Type B pancreatic cell (in vitro differentiated cells): ENCODE measurements around the gene EBF3. TPM values are rescaled to one million over a fixed set of nuclear protein-coding genes. Genes with fewer than 3 reads are reported as not detected.

Experiments
- DNase-seq: peaks from one replicate; pipeline ENCODE4 v3.0.0; 2021; ENCODE audit warnings: mixed read lengths; ENCODE audit not compliant: unreplicated experiment; ENCODE audit errors: extremely low spot score
- H3K27ac Mint-ChIP-seq: 2 replicates; pipeline ENCODE4 v1.8.0; 2021; ENCODE audit warnings: mild to moderate bottlenecking, mixed read lengths
- H3K27me3 Mint-ChIP-seq: 2 replicates; pipeline ENCODE4 v1.8.0; 2021; ENCODE audit warnings: mixed read lengths
- H3K36me3 Mint-ChIP-seq: 2 replicates; pipeline ENCODE4 v1.8.0; 2021; ENCODE audit warnings: mixed read lengths
- H3K4me1 Mint-ChIP-seq: one replicate; pipeline ENCODE4 v1.8.0; 2021; ENCODE audit warnings: mixed read lengths; ENCODE audit not compliant: unreplicated experiment
- H3K4me3 Mint-ChIP-seq: 2 replicates; pipeline ENCODE4 v1.8.0; 2021; ENCODE audit warnings: mild to moderate bottlenecking, mixed read lengths
- H3K9me3 Mint-ChIP-seq: 2 replicates; pipeline ENCODE4 v1.8.0; 2021; ENCODE audit warnings: mixed read lengths
- CTCF ChIP-seq: fragments of 200-600 bp; sonication (generic); conservative IDR thresholded peaks from 2 replicates; pipeline ENCODE4 v1.5.0; 2021; ENCODE audit warnings: antibody characterized with exemption, mild to moderate bottlenecking
- total RNA-seq: library from RNA; stranded (reverse); gene quantifications from 2 replicates; pipeline ENCODE4 v1.2.1, GENCODE V29; 2021; ENCODE audit warnings: low replicate concordance

The EBF3 gene
- total RNA-seq, 1 donor from 2014 or later: 26.1 TPM

- Mint-ChIP-seq H3K27me3 (peaks cover 50% of the 10 kb centered on the region), H3K4me1 (peaks cover 5% of the 10 kb centered on the region), H3K9me3 (no peaks in the 10 kb centered on the region), H3K4me3 (no peak overlapping the region), H3K36me3 (no peaks in the 10 kb centered on the region), H3K27ac (no peak overlapping the region)
- no peak for DNase-seq
- no peak for TF ChIP-seq CTCF
Observed at GRCh38 chr10:130009228-130009627, 45.2 kb upstream of the EBF3 start.

- Mint-ChIP-seq H3K36me3 (no peaks in the 10 kb centered on the region), H3K9me3 (no peaks in the 10 kb centered on the region), H3K27me3 (peaks cover 51% of the 10 kb centered on the region), H3K4me1 (no peaks in the 10 kb centered on the region), H3K4me3 (no peak overlapping the region), H3K27ac (no peak overlapping the region)
- no peak for TF ChIP-seq CTCF
- DNase-seq: no peak
Observed at GRCh38 chr10:130003787-130004613, 39.9 kb upstream of the EBF3 start.

GRCh38 chr10:130003166-130003565, 39.1 kb upstream of the EBF3 start:
- peaks cover 44% of the 10 kb centered on the region for H3K27me3 Mint-ChIP-seq
- H3K36me3 Mint-ChIP-seq: no peaks in the 10 kb centered on the region

GRCh38 chr10:130002606-130003005, 38.5 kb upstream of the EBF3 start:
- Mint-ChIP-seq H3K9me3 (no peaks in the 10 kb centered on the region), H3K27ac (no peak overlapping the region), H3K36me3 (no peaks in the 10 kb centered on the region), H3K27me3 (peaks cover 44% of the 10 kb centered on the region), H3K4me1 (no peaks in the 10 kb centered on the region), H3K4me3 (no peak overlapping the region)
- no peak for TF ChIP-seq CTCF
- no peak for DNase-seq

More at GRCh38 chr10:130003166-130003565, 39.1 kb upstream of the EBF3 start:
- Mint-ChIP-seq H3K4me3 (no peak overlapping the region), H3K27ac (no peak overlapping the region), H3K4me1 (no peaks in the 10 kb centered on the region), H3K9me3 (no peaks in the 10 kb centered on the region)
- no peak for DNase-seq
- TF ChIP-seq CTCF: no peak

GRCh38 chr10:130000918-130001317, 36.8 kb upstream of the EBF3 start:
- H3K27me3 Mint-ChIP-seq: peaks cover 38% of the 10 kb centered on the region
- H3K27ac Mint-ChIP-seq: no peak overlapping the region
- no peaks in the 10 kb centered on the region for H3K36me3 Mint-ChIP-seq

More at GRCh38 chr10:130000918-130001317, 36.8 kb upstream of the EBF3 start:
- H3K4me3 Mint-ChIP-seq: no peak overlapping the region
- DNase-seq: no peak
- TF ChIP-seq CTCF: no peak
- H3K4me1 Mint-ChIP-seq: no peaks in the 10 kb centered on the region
- no peaks in the 10 kb centered on the region for H3K9me3 Mint-ChIP-seq
